ENCODE data around the gene CREBRF. TPM values are rescaled to one million over a fixed set of nuclear protein-coding genes. Genes with fewer than 3 reads are reported as not detected.
"Not testable (repeated sequence)": the region's sequence is repeated elsewhere in the genome, so short reads cannot be mapped to it uniquely, and the experiment has no call there.

CREBRF gene
- polyA plus RNA-seq, 2 of the 4 experiments (the other 2 are of a cell fraction) = 1.8 to 7.2 TPM

GRCh38 chr5:173016598-173017046, 39.5 kb upstream of the CREBRF start:
- FAIRE-seq (no peak), DNase-seq (ENCODE audit: low read depth in 1 of 2, low spot score in 1 of 2) (peak; percentile 9 to 36), ATAC-seq (peak; percentile 74 to 80)
- H3K9me3 ChIP-seq = no peaks in the 10 kb centered on the region
- CTCF ChIA-PET = interaction anchor here (3.0 kb wide), 1 partner anchor 13 kb away, joined by 9 read pairs; no protein-coding TSS in a partner anchor
- H3K4me3 ChIP-seq = no peak overlapping the region
- 28% methylated on average over 4 of the region's 4 CpGs for WGBS (ENCODE audit: missing lambda C conversion rate)
- POLR2A ChIA-PET = no interaction called here
- H3K4me1 ChIP-seq = peaks cover 23% of the 10 kb centered on the region
- H3K4me2 ChIP-seq = peak overlapping the region; percentile 57
- peak overlapping the region; percentile 12 to 69; a peak in 3 of 6 replicates for H3K27ac ChIP-seq
- TF ChIP-seq HOXB5 (CRISPR knock-in tag; IDR thresholded peaks at IDR 0.05) = no peak
- TF ChIP-seq CBX8 (IDR thresholded peaks at IDR 0.05) = no peak
- TF ChIP-seq FOSL2 (IDR thresholded peaks at IDR 0.05) = no peak
- 0 out of 2 replicates have a peak, but pooled peaks have one; percentile 12 for TF ChIP-seq FOSL2 (CRISPR knock-in tag; IDR thresholded peaks at IDR 0.05)
- no peak for TF ChIP-seq CTCF (IDR thresholded peaks at IDR 0.05)

GRCh38 chr5:173017087-173017486, 39.1 kb upstream of the CREBRF start:
- ATAC-seq; H3K4me3 ChIP-seq; FAIRE-seq; H3K9me3 ChIP-seq; POLR2A ChIA-PET; DNase-seq (ENCODE audit: low read depth in 1 of 2, low spot score in 1 of 2): not testable (repeated sequence)
- H3K27ac ChIP-seq = peak overlapping the region in 1 of 2 experiments; percentile 69; a peak in 3 of 6 replicates
- H3K4me2 ChIP-seq = peak overlapping the region; percentile 57
- 92% methylated on average over 15 of the region's 15 CpGs for WGBS (ENCODE audit: missing lambda C conversion rate)
- CTCF ChIA-PET = interaction anchor here (0.7 to 3.0 kb wide), 2 partner anchors 14 to 56 kb away, joined by 3 to 9 read pairs; no protein-coding TSS in a partner anchor
- H3K4me1 ChIP-seq = peaks cover 23% of the 10 kb centered on the region

- H3K9me3 ChIP-seq = no peaks in the 10 kb centered on the region
- FAIRE-seq (no peak), ATAC-seq (no peak), DNase-seq (ENCODE audit: low read depth in 1 of 2, low spot score in 1 of 2) (no peak)
- ChIA-PET POLR2A (no interaction called here), CTCF (interaction anchor here (1.7 kb wide), 1 partner anchor 126 kb away, joined by 5 read pairs; no protein-coding TSS in a partner anchor)
- peaks cover 23% of the 10 kb centered on the region for H3K4me1 ChIP-seq
- H3K27ac ChIP-seq = no peak overlapping the region
- 94% methylated on average over 4 of the region's 4 CpGs for WGBS (ENCODE audit: missing lambda C conversion rate)
- H3K4me3 ChIP-seq = no peak overlapping the region
- H3K4me2 ChIP-seq = no peak overlapping the region
- TF ChIP-seq ZSCAN20 (CRISPR knock-in tag; IDR thresholded peaks at IDR 0.05) (no peak), FOSL2 (IDR thresholded peaks at IDR 0.05) (no peak), FOSL2 (CRISPR knock-in tag; IDR thresholded peaks at IDR 0.05) (no peak), ESRRA (IDR thresholded peaks at IDR 0.05; ENCODE audit: borderline replicate concordance, low read length) (no peak), BHLHE40 (IDR thresholded peaks at IDR 0.05; ENCODE audit: low read depth, low read length) (no peak), TP53 (CRISPR knock-in tag; IDR thresholded peaks at IDR 0.05) (no peak), HMGXB4 (CRISPR knock-in tag; IDR thresholded peaks at IDR 0.05; ENCODE audit: borderline replicate concordance) (no peak), CEBPB (IDR thresholded peaks at IDR 0.05) (no peak), MAZ (IDR thresholded peaks at IDR 0.05; ENCODE audit: borderline replicate concordance, low read depth, low read length) (no peak), RCOR1 (IDR thresholded peaks at IDR 0.05; ENCODE audit: low read depth, low read length) (no peak), CBX8 (IDR thresholded peaks at IDR 0.05) (no peak), RFX5 (IDR thresholded peaks at IDR 0.05) (no peak), CBX2 (IDR thresholded peaks at IDR 0.05; ENCODE audit: borderline replicate concordance, low read depth) (no peak), REST (IDR thresholded peaks at IDR 0.05) (no peak), TFCP2L1 (CRISPR knock-in tag; IDR thresholded peaks at IDR 0.05) (no peak), CHD4 (IDR thresholded peaks at IDR 0.05; ENCODE audit: borderline replicate concordance) (no peak), EHMT2 (IDR thresholded peaks at IDR 0.05; ENCODE audit: low read depth) (no peak), MAX (IDR thresholded peaks at IDR 0.05) (no peak)
Observed at GRCh38 chr5:173018358-173018757, 37.8 kb upstream of the CREBRF start.
